DOHH2 (cell line): ENCODE data around the gene AHI1.

Source experiments
- CTCF ChIP-seq: fragments of 200-600 bp; sonication (generic); IDR thresholded peaks from one replicate; pipeline ENCODE4 v1.5.1; 2014; ENCODE audit warnings: antibody characterized with exemption, mild to moderate bottlenecking, low read depth, low read length; ENCODE audit not compliant: poor library complexity, severe bottlenecking
- EZH2phosphoT487 ChIP-seq: fragments of 200-600 bp; sonication (generic); IDR thresholded peaks from 2 replicates; pipeline ENCODE4 v1.6.1; 2017; ENCODE audit warnings: borderline replicate concordance, mild to moderate bottlenecking, antibody characterized with exemption, low read length, moderate library complexity, mixed read lengths

- TF ChIP-seq CTCF (no peak), EZH2phosphoT487 (no peak)
Observed at GRCh38 chr6:135360222-135360621, 137.3 kb downstream of the AHI1 start.
